Measurements from ENCODE around the gene IRAK2.

DNA sequence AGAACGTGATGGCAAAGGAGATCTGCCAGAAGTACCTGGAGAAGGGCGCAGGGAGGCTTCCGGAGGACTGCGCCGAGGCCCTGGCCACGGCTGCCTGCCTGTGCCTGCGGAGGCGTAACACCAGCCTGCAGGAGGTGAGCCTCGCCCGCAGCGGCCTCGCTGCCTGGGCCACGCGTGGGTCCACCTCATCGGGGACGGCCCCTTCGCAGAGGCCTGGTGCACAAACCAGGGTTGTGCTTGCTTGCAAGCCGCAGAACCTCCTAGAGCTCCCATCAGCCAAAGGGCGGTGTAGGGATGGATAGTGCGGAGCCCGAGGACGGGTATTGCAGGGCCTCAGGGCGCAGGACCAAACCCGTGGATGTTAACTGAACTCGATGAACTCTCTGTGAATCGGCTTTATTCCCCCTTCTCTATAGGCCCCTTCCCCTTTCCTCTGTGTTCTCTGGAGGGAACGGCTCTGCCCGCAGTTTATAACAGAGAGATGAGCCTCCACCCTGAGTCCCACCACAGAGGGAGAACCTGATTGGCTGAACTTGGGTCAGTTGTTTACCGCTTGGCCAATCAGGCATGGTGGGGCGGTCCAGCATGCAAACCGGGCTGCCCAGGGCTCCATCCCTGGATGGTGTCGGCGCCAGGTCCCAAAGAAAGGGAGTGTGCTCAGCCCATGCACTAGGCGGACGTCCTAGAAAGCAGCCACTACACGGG, 70.0 kb downstream of the IRAK2 start:
- TF ChIP-seq POLR2A (IDR thresholded peaks at IDR 0.05): no peak
- TF ChIP-seq, protein P1, sequence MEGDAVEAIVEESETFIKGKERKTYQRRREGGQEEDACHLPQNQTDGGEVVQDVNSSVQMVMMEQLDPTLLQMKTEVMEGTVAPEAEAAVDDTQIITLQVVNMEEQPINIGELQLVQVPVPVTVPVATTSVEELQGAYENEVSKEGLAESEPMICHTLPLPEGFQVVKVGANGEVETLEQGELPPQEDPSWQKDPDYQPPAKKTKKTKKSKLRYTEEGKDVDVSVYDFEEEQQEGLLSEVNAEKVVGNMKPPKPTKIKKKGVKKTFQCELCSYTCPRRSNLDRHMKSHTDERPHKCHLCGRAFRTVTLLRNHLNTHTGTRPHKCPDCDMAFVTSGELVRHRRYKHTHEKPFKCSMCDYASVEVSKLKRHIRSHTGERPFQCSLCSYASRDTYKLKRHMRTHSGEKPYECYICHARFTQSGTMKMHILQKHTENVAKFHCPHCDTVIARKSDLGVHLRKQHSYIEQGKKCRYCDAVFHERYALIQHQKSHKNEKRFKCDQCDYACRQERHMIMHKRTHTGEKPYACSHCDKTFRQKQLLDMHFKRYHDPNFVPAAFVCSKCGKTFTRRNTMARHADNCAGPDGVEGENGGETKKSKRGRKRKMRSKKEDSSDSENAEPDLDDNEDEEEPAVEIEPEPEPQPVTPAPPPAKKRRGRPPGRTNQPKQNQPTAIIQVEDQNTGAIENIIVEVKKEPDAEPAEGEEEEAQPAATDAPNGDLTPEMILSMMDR (IDR thresholded peaks at IDR 0.05): no peak

Data from lower leg skin (tissue), 3 donors.